Uterus (tissue), 2 donors: ENCODE measurements around the gene SPDYC.

ENCODE experiments used
- POLR2A ChIP-seq, 2 donors: fragments of 450-650 bp; IDR thresholded peaks; one replicate each; pipeline ENCODE4 v1.6.1; 2016; ENCODE audit warnings: antibody characterized with exemption in 2 of 2, mild to moderate bottlenecking in 1 of 2, moderate library complexity in 1 of 2
- TF ChIP-seq, protein P1 (sequence below), 4 experiments: fragments of 200-600 bp in 2 of 4; fragments of 450-650 bp in 2 of 4; sonication (generic) in 2 of 4; IDR thresholded peaks; one replicate each; pipeline ENCODE4 v1.5.1; 2016 to 2019; ENCODE audit warnings: antibody characterized with exemption in 4 of 4, mild to moderate bottlenecking in 2 of 4, moderate library complexity in 1 of 4

DNA sequence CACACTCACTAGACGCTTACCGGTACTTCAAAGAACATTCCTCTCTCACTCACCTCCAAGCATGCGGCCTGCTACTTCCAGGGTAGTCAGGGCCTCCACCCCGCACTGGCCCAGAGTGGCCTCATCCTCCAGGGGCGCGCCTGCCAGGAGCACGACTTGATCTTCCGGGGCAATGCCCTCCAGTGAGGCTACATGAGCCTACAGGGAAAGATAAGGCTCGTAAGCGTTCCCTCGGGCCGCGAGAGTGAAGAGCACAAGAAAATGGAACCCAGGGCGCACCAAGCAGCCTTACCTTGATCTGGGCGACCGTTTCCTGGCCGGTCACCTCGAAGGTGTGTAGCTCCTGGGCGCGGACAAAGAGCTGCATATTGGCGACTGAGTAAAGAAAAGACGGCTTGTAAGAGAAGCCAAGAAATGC lies 48.6 kb upstream of the SPDYC start:
- TF ChIP-seq, protein P1, sequence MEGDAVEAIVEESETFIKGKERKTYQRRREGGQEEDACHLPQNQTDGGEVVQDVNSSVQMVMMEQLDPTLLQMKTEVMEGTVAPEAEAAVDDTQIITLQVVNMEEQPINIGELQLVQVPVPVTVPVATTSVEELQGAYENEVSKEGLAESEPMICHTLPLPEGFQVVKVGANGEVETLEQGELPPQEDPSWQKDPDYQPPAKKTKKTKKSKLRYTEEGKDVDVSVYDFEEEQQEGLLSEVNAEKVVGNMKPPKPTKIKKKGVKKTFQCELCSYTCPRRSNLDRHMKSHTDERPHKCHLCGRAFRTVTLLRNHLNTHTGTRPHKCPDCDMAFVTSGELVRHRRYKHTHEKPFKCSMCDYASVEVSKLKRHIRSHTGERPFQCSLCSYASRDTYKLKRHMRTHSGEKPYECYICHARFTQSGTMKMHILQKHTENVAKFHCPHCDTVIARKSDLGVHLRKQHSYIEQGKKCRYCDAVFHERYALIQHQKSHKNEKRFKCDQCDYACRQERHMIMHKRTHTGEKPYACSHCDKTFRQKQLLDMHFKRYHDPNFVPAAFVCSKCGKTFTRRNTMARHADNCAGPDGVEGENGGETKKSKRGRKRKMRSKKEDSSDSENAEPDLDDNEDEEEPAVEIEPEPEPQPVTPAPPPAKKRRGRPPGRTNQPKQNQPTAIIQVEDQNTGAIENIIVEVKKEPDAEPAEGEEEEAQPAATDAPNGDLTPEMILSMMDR (IDR thresholded peaks at IDR 0.05) = no peak
- no peak for TF ChIP-seq POLR2A (IDR thresholded peaks at IDR 0.05)
